GM08714 (cell line): ENCODE measurements around the gene ZNF484.
"Not testable (repeated sequence)": the region's sequence is repeated elsewhere in the genome, so short reads cannot be mapped to it uniquely, and the experiment has no call there.

Experiments
- H3K4me3 ChIP-seq: fragments of 200-500 bp; sonication (Bioruptor generic); 2 replicates; pipeline ENCODE4 v1.5.1; 2014; ENCODE audit warnings: mild to moderate bottlenecking, low read length, inconsistent platforms
- ZNF274 ChIP-seq: IDR thresholded peaks from 2 replicates; pipeline ENCODE4 v1.6.1; 2012; ENCODE audit warnings: mild to moderate bottlenecking, low read depth, low read length

The ZNF484 gene

GRCh38 chr9:92877531-92878430 is at the start of gene ZNF484:
Gene ZNF484, minus strand, starts transcription at chr9:92878038. Its CDS starts 3,009 bp downstream, at chr9:92875029.
- no peak for TF ChIP-seq ZNF274
- peak within 1 kb of the TSS; percentile 92 for H3K4me3 ChIP-seq

- TF ChIP-seq ZNF274, result no peak
- no peak overlapping the region for H3K4me3 ChIP-seq
Observed at GRCh38 chr9:92920437-92920836, 42.6 kb upstream of the ZNF484 start.

- TF ChIP-seq ZNF274, result no peak
- H3K4me3 ChIP-seq, result no peak overlapping the region
Observed at GRCh38 chr9:92917176-92917800, 39.5 kb upstream of the ZNF484 start.

GRCh38 chr9:92911511-92912475 is 34.0 kb upstream of the ZNF484 start:
- no peak for TF ChIP-seq ZNF274
- no peak overlapping the region for H3K4me3 ChIP-seq

GRCh38 chr9:92905137-92905536 is 27.3 kb upstream of the ZNF484 start:
- H3K4me3 ChIP-seq, result not testable (repeated sequence)

GRCh38 chr9:92897323-92897722 is 19.5 kb upstream of the ZNF484 start:
- no peak overlapping the region for H3K4me3 ChIP-seq
- no peak for TF ChIP-seq ZNF274

GRCh38 chr9:92895812-92896436 is 18.1 kb upstream of the ZNF484 start:
- no peak overlapping the region for H3K4me3 ChIP-seq
- TF ChIP-seq ZNF274, result no peak

- no peak overlapping the region for H3K4me3 ChIP-seq
- TF ChIP-seq ZNF274, result no peak
Observed at GRCh38 chr9:92894711-92895362, 17.0 kb upstream of the ZNF484 start.

- not testable (repeated sequence) for H3K4me3 ChIP-seq
Observed at GRCh38 chr9:92893916-92894610, 16.2 kb upstream of the ZNF484 start.

- not testable (repeated sequence) for H3K4me3 ChIP-seq
Observed at GRCh38 chr9:92892276-92892675, 14.4 kb upstream of the ZNF484 start.

- no peak overlapping the region for H3K4me3 ChIP-seq
- no peak for TF ChIP-seq ZNF274
Observed at GRCh38 chr9:92890761-92891160, 12.9 kb upstream of the ZNF484 start.

- no peak for TF ChIP-seq ZNF274
- no peak overlapping the region for H3K4me3 ChIP-seq
Observed at GRCh38 chr9:92887880-92888338, 10.1 kb upstream of the ZNF484 start.

GRCh38 chr9:92886846-92887610 is 9.2 kb upstream of the ZNF484 start:
- H3K4me3 ChIP-seq, result not testable (repeated sequence)

- H3K4me3 ChIP-seq, result not testable (repeated sequence)
Observed at GRCh38 chr9:92883666-92884405, 6.0 kb upstream of the ZNF484 start.
